Skeletal muscle cell (primary cell): ENCODE results near the gene RALA.

Experiments
- DNase-seq: peaks from one replicate; pipeline ENCODE4 v3.0.0-alpha.2; 2010; ENCODE audit warnings: low read depth
- H3K4me3 ChIP-seq: 2 replicates; pipeline ENCODE4 v1.5.1; 2011; ENCODE audit warnings: low read depth, mild to moderate bottlenecking, control low read depth, low read length, moderate library complexity

RALA gene

GRCh38 chr7:39609113-39609934 lies 14.0 kb upstream of the RALA start:
- DNase-seq, result peak; percentile 45
- peak overlapping the region; percentile 33 for H3K4me3 ChIP-seq

- peak overlapping the region; percentile 33 for H3K4me3 ChIP-seq
- DNase-seq, result no peak
These were observed 13.5 kb upstream of the RALA start for GRCh38 chr7:39609935-39610263.

DNA sequence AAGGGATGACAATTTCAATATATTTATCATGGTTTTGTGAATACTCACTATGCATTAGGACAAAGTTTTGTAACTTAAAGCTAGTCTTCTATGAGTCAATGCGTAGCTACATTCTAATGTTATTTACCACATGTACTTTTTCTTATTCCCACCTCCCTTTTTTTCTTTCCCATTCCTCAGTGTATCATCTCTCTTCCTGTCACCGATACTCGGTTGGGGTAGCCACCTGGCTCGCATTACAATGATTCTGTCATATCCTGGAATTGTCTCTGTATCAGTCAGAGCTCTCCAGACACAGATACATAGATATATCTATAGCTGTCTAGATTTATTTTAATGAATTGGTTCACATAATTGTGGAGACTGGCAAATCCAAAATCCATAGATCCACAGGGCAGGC lies 9.8 kb upstream of the RALA start:
- DNase-seq, result peak; percentile 57
- H3K4me3 ChIP-seq, result no peak overlapping the region

DNA sequence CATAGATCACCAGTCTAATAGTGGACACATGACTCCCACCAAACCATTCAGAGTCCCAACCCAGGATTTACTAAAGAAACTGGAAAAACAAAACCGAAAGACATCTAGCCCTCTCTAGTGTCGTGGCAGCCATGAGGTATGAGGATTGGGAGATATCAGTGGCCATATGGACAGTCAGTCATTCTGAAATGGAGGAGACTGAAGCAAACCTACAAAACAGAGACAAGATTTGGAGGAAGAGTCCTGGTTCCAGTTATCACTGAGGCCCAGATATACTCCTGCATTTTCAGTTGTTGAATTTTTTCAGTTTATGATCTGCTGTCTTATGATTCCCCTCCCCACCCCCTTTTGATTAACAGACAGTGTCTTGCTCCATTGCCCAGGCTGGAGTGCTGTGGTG lies 9.1 kb upstream of the RALA start:
- H3K4me3 ChIP-seq, result no peak overlapping the region
- no peak for DNase-seq

- DNase-seq, result no peak
These were observed 7.9 kb upstream of the RALA start for GRCh38 chr7:39615350-39615975.

DNA sequence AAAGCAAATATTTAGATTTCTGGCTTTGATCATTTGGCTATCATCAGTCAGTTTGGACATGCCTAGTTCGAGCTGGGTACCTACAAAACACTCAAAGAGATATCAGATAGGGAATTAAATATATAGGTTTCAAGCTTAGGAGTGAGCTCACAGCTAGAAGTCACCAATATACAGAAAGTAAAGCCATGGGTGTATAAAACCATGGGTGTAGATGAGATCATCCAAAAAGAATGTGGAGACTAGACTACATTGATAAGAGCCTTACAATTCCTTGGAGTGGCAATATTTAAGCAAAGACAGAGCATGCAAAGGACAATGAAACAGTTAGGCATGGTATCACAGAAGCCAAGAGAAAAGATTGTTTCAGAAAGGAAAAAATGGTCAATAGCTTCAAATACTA lies 7.2 kb upstream of the RALA start:
- H3K4me3 ChIP-seq, result no peak overlapping the region
- no peak for DNase-seq

More at GRCh38 chr7:39615350-39615975, 7.9 kb upstream of the RALA start:
- H3K4me3 ChIP-seq, result no peak overlapping the region

DNA sequence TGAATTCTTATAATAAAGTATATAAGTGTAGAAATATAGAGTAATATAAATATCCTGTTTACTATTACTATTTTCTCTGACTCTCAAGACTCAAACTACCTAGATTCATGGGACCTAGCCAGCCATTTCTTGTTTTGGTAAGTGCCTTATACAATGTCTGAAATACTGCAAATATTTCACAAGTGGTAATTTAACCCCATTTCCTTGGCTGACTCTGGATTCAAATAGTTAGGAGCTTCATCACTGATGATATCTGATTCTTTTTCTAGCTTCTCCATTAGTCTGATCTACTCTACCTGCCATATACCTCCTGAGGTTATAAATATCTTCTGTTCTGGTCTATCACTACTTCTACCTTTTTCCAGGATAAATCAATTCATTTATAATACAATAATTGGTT lies 6.4 kb upstream of the RALA start:
- no peak for DNase-seq
- no peak overlapping the region for H3K4me3 ChIP-seq

GRCh38 chr7:39618868-39619267 lies 4.5 kb upstream of the RALA start:
- H3K4me3 ChIP-seq, result no peak overlapping the region
- DNase-seq, result no peak

GRCh38 chr7:39620486-39620885 lies 2.9 kb upstream of the RALA start:
- DNase-seq, result no peak
- H3K4me3 ChIP-seq, result no peak overlapping the region

DNA sequence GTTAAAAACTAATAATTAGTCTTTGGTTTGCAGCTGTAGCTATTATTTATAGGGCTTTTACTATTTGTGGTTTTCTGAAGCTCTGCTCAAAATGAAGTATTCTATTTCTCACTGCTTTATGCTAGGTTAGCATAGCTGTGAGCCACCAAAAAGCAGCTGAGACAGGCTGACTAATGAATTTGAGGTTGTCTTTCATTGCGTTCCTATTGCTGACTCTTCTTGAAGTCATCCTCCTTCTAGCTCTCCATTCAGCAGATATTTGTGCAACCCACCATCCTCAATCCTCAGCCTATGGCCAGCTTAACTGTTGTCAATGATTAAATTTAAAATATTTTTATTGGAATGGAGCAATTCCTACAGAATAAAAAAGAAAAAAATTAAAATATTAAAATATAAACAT lies 2.1 kb upstream of the RALA start:
- H3K4me3 ChIP-seq, result no peak overlapping the region
- peak; percentile 88 for DNase-seq

- no peak for DNase-seq
- no peak overlapping the region for H3K4me3 ChIP-seq
These were observed 1.5 kb upstream of the RALA start for GRCh38 chr7:39621784-39622411.

- no peak for DNase-seq
- H3K4me3 ChIP-seq, result peak overlapping the region; percentile 87
These were observed 763 bp upstream of the RALA start for GRCh38 chr7:39622609-39623008.

- H3K4me3 ChIP-seq, result peak overlapping the region; percentile 87
These were observed 515 bp downstream of the RALA start for GRCh38 chr7:39623732-39624441.

DNA sequence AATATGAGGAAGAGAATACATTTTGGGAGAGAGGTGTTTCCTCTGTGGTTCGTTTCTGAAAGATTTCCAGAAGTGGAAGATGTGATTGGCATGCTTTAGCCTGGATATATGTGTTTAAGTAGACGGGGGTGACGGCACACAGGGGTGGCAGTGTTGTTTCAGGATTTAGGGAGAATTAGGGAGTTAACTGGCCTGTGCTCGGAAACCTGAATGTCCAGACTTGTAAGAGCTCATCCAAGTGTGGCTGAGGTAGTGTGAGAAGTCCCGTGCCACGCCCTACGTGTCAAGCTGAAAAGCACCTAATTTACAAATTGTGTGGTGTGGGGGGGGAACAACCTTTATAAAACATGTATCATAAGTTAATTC lies 1.1 kb downstream of the RALA start:
- peak overlapping the region; percentile 87 for H3K4me3 ChIP-seq
- no peak for DNase-seq

More at GRCh38 chr7:39623732-39624441, 515 bp downstream of the RALA start:
- DNase-seq, result no peak

GRCh38 chr7:39624935-39625694 lies 1.7 kb downstream of the RALA start:
- no peak for DNase-seq
- peak overlapping the region; percentile 87 for H3K4me3 ChIP-seq

- no peak for DNase-seq
- H3K4me3 ChIP-seq, result no peak overlapping the region
These were observed 8.4 kb downstream of the RALA start for GRCh38 chr7:39631736-39632308.

DNA sequence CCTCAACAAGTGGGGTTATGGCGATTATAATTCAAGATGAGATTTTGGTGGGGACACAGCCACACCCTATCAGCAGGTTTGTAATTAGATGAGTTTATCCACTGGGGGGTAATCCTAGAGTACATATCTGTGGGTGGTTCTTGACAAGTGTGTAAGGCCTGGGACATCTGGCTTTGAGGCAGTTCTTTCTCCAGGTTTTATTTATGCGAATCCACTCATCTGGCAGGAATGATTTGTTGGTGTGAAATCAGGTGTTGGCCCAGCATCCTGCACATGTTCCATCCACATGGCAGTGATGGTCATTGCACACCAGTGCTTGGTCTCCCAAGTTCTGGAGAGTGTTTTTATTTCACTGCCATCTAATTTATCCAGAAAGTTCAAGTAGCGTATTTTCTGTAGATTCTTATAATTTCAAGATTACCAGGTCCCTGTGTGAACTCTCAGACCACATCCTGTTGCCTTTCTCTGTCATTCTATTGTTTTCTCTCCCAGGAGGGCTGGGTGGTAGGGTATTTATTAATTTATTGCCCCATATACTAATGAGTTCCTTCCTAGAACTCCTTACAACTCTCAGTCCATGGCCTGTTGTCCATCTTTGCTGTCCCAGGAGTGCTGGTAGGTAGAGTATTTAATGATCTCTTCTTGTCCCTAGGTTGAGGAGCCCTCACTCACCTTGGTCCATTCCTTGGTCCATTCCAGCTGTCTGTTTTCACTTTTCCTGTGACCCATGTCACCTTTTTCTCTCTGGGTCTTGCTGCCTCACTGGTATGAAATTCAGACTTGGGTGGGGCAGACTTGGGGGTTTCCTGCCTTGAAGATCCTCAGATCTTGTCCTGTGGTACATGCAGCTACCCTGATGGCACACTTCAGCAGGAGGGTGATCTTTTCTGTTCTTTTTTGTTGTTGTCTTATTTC lies 10.4 kb downstream of the RALA start:
- no peak for DNase-seq
- no peak overlapping the region for H3K4me3 ChIP-seq

DNA sequence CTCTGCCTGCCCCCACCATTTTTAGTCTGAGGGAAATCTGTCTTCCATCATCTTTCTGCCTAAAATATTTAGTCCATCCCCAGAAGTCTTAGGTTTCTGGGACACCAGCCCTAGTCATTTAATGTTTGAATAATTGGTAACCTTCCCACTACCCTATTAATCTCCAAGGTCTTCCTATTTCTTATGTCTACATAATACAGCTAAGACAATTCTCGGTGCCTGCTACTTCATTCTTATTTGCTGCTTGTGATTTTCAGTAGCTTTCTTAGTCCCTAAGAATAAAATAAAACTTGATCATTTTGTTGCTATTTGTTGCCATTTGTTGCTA lies 11.1 kb downstream of the RALA start:
- DNase-seq, result no peak
- H3K4me3 ChIP-seq, result no peak overlapping the region
